ENCODE results near the gene NR5A2.
A peak's percentile ranks its signal among the peaks of the same experiment; 100 is the strongest.

NR5A2 gene

GRCh38 chr1:200211157-200211556 lies 183.6 kb downstream of the NR5A2 start:
- no peak for DNase-seq

GRCh38 chr1:200213392-200213791 lies 185.9 kb downstream of the NR5A2 start:
- DNase-seq, result no peak

- DNase-seq, result no peak
Observed at GRCh38 chr1:200213921-200214320, 186.4 kb downstream of the NR5A2 start.

DNA sequence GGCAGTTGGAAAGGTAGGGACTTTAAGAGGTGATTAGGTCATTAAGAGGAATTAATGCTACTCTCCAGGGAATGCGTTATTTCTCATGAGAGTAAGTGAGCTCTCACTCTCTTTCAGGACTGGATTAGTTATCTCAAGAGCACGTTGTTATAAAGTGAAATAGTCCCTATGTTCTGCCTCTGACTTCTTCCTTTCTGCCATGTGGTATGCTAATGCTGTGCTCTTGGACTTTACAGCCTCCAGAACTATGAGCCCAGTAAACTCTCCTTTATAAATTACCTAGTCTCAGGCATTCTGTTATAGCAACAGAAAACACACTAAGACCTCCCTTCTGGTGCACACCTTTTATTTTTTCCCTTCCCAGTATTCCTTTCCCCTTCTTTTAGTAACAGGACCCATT lies 187.8 kb downstream of the NR5A2 start:
- no peak for DNase-seq

DNA sequence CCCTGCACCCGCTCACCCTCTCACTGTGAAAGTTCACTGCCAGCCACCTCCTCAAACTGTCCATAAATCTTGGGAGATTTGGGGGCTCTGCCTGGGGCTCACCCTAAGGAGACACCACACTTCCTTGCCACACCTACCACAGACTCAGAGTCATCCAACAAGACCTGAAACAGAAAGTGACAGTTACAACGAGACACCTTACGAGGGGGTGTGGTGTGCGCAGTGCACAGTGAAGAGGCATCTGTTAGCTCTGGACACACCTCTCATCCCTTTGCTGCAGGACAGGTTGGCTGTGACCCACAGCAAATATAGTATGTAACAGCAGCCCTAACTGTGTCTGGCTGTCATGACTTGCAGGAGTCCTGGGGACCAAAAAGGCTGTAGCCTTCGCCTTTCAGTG lies 190.2 kb downstream of the NR5A2 start:
- peak; percentile 2 for DNase-seq

DNA sequence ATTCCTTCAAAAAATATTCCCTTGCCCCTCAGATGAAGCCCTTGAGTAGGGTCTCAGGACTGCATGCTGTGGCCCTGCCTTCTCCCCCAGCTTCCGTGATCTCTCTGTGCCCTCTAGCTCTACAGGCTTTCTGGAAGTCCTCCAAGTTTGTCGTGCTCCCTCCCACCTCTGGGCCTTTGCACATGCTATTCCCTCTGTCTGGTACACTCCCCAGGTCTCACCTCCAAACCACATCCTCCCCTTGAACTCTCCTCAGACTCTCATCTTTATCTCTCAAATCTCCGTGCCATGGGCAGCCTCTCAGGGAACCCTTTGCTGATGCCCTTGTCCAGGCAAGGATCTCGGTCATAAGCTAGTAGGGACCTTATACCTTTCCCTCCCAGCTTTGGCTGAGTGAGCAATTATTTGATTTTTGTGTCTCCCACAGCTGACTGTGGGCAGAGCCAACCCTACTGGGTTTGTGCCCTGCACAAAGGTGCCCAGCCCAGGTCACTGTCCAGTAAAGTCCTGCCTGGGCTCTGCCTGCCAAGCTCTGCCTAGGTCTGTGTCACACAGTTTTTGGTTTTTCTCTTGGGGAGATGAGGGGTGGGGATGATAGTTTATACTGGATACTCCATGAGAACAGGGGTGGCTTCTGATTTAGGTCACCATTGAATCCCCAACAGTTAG lies 194.2 kb downstream of the NR5A2 start:
- no peak for DNase-seq

GRCh38 chr1:200223207-200223606 lies 195.7 kb downstream of the NR5A2 start:
- no peak for DNase-seq

DNA sequence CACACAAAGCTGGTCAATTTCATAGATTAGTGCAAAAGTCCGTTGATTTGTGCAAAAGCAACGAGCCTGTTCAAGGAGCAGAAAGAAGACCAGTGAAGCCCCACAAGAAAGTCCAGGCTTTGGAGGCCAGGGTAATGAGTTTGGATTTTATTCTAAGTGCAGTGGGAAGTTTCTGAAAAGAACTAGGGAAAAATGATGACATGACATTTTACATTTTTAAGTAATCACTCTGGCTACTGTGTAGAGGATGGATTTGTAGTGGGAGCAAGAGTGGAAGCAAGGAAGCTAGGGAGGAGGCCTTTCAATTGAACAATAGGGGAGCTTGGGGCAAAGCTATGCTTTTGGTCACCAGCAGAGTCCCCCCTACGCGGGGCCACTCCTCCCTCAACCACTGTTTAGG lies 196.1 kb downstream of the NR5A2 start:
- DNase-seq, result no peak

- DNase-seq, result no peak
Observed at GRCh38 chr1:200224315-200224714, 196.8 kb downstream of the NR5A2 start.

GRCh38 chr1:200226268-200226968 lies 198.9 kb downstream of the NR5A2 start:
- no peak for DNase-seq

- DNase-seq, result no peak
Observed at GRCh38 chr1:200226969-200227303, 199.4 kb downstream of the NR5A2 start.

All from NCI-H2029 (cell line).